ENCODE measurements around the gene THSD4. TPM values are rescaled to one million over a fixed set of nuclear protein-coding genes. Genes with fewer than 3 reads are reported as not detected.

THSD4 gene
- total RNA-seq, 2 experiments from 2014 or later = not detected

DNA sequence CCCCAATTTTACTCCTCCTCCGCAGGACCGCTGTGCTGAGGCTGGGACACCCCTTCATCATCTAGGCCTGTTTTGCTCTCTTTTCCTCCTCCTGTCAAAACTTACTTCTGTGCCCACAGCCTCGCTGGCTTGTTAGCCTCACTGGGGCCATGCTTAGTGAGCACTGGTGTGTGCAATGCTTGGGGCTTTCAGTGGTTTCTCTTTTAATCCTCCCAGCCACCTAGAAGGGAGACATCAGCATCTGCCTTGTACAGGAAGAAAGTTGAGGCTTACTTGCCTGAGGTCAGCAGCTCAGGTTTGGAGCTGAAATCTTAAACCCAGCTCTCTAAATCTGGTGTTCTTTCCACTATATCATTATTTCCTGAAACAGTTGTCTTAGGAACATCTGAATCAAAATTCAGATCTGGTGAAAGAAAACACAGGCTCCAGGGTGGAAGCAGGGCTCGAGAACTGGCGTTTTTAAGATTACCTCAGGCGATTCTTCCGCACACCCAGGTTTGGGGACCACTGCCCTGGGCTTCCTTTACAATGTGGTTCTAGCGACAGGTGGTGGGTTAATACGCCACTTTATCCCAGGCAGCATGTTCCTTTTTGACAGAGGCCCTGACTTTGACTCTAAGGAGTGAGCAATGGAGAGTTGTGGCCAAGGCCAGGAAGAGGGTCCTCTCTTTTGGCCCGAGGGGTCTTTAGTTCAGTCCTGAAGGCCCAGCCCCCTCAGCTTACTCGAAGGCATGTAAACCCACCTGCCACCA is 3.8 kb downstream of the THSD4 start:
- Mint-ChIP-seq H3K27me3 (peaks cover 47% of the 10 kb centered on the region), H3K4me3 (no peak overlapping the region), H3K27ac (no peak overlapping the region), H3K4me1 (ENCODE audit: low read depth) (peaks cover 6% of the 10 kb centered on the region), H3K36me3 (ENCODE audit: low read depth) (no peaks in the 10 kb centered on the region), H3K9me3 (no peaks in the 10 kb centered on the region)
- DNase-seq (no peak), ATAC-seq (no peak)
- ChIA-PET POLR2A (no interaction called here), CTCF (no interaction called here)
- intact Hi-C loops (cut with micrococcal nuclease) = no loop called here
- TF ChIP-seq CTCF (IDR thresholded peaks at IDR 0.05) = no peak

DNA sequence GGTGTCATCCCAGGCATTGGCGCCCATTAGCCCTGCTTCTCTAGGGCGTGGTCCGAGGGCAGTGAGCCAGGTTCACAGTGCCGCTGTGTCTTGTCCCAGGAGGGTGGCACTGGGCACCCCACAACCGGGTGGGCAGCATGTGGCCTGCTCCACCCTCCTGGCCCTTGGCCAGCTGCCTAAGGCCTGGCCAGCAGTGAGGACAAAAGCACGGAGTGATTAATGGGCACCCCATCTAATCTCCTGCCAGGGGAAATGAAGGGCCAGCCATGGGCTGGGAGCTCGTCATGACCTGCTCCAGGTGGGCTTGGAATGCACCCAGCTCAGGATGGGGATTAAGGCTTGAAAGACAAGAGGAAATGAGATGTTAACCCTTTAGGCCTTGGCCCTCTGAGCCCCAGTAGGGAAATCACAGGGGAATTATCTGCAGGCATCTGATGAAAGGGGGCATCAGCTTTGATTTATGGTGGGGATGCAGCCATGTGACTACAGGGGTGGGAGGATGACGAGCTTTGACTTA is 5.2 kb downstream of the THSD4 start:
- POLR2A ChIA-PET = no interaction called here
- ATAC-seq (no peak), DNase-seq (no peak)
- Mint-ChIP-seq H3K27ac (no peak overlapping the region), H3K36me3 (ENCODE audit: low read depth) (no peaks in the 10 kb centered on the region), H3K9me3 (no peaks in the 10 kb centered on the region), H3K27me3 (peaks cover 37% of the 10 kb centered on the region), H3K4me1 (ENCODE audit: low read depth) (peaks cover 6% of the 10 kb centered on the region), H3K4me3 (no peak overlapping the region)
- intact Hi-C loops (cut with micrococcal nuclease) = no loop called here
- CTCF ChIA-PET = no interaction called here
- no peak for TF ChIP-seq CTCF (IDR thresholded peaks at IDR 0.05)

DNA sequence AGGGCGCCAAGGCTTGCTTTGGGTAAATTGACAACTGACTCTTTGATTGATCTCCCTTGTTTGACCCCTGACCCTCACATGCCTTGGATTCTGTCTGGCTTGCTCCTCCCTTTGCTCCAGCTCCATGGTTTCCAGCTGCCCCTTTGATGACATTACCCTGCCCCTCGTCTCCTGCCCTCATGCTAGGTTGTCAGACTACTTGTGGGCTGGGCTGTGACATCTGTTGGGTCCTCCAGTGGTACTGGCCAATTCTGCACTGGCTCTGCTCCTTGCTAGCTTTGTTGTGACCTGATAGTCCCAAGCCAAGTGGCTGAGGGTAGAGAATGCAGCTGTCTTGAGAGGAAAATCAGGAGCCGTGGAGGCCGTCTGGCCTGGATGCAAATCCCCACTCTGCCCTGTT is 6.2 kb downstream of the THSD4 start:
- DNase-seq (no peak), ATAC-seq (no peak)
- ChIA-PET POLR2A (no interaction called here), CTCF (no interaction called here)
- Mint-ChIP-seq H3K9me3 (no peaks in the 10 kb centered on the region), H3K36me3 (ENCODE audit: low read depth) (no peaks in the 10 kb centered on the region), H3K4me1 (ENCODE audit: low read depth) (peaks cover 2% of the 10 kb centered on the region), H3K27me3 (peaks cover 37% of the 10 kb centered on the region), H3K4me3 (no peak overlapping the region), H3K27ac (no peak overlapping the region)
- no peak for TF ChIP-seq CTCF (IDR thresholded peaks at IDR 0.05)
- intact Hi-C loops (cut with micrococcal nuclease) = no loop called here

GRCh38 chr15:71124937-71125790 is 9.9 kb downstream of the THSD4 start:
- intact Hi-C loops (cut with micrococcal nuclease) = no loop called here
- Mint-ChIP-seq H3K36me3 (ENCODE audit: low read depth) (no peaks in the 10 kb centered on the region), H3K4me3 (no peak overlapping the region), H3K27ac (no peak overlapping the region), H3K27me3 (peaks cover 18% of the 10 kb centered on the region), H3K9me3 (no peaks in the 10 kb centered on the region), H3K4me1 (ENCODE audit: low read depth) (no peaks in the 10 kb centered on the region)
- DNase-seq (no peak), ATAC-seq (no peak)
- TF ChIP-seq CTCF (IDR thresholded peaks at IDR 0.05) = no peak
- CTCF ChIA-PET = interaction anchor here (0.6 kb wide), 1 partner anchor 170 kb away, joined by 3 read pairs; no protein-coding TSS in a partner anchor
- POLR2A ChIA-PET = no interaction called here

All from activated CD8-positive, alpha-beta T cell treated with anti-CD3 and anti-CD28 coated beads for 36 hours (primary cell).